HG03045 (cell line): ENCODE measurements around the gene RBP2.

Experiments used
- ATAC-seq: cut with Tn5 transposase; IDR thresholded peaks from one replicate; pipeline ENCODE4 v1.9.1; 2021; ENCODE audit warnings: mild to moderate bottlenecking, moderate library complexity; ENCODE audit not compliant: unreplicated experiment

Gene RBP2

DNA sequence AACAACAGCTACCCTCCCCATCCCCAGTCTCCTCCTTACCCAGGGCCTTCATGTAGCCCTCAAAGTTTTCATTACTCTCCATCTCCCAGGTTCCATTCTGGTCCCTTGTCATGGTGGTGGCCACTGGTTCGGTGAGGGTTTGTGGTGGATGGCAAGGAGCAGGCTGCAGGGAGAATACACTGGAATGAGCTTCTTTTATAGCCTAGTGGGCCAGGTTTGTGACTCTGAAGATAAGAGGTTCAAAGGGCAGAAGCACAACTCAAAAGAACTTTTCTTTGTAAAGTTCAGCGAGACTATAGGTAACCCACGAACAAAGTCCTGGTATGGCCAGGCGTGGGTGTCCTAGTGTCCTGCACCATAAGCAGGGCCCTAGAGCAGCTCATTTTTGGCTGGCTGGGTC lies at the start of gene RBP2:
Gene RBP2, minus strand, starts transcription at position 169 of the 400 bp plus-strand sequence. Its CDS starts 57 bp downstream, at position 112.
- no peak for ATAC-seq

- no peak for ATAC-seq
Measured at GRCh38 chr3:139524841-139525636, 48.7 kb upstream of the RBP2 start.

GRCh38 chr3:139523718-139524117 lies 47.4 kb upstream of the RBP2 start:
- ATAC-seq: no peak

DNA sequence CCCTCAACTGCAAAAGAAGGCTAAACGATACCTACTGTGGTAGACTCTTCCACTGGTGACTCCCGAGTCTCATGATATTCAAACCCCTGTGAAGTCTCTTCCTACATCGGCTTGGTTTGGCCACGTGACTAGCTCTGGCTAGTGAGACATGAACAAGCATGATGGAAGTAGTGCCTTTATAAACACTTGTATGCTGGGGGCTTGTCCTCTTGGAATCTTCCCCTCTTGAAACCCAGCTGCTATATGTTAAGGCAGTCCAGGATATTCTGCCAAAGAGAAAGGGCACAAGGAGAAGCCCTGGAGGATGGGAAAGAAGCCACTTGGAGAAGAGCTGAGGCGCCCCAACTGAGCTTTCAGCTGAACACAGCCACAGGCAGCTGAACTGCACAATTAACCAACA lies 46.9 kb upstream of the RBP2 start:
- ATAC-seq: no peak

DNA sequence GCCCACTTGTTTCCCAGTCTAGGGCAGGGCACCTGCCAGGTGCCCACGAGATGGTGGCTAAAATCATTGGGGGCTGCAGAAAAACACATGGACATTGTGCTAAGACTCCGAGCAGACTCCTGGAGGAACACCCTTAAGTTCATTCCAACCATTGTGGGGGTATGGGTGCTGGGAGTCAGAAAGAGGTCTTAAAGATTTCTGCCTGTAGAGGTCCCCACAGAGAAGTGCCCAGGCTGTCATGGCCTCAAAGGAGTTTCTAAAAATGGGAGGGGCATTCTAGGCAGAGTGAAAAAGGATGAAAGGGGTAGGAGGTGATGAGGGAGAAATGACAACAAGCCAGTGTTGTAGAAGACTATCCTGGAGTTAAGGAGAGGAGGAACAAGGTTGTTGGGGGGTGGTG lies 46.1 kb upstream of the RBP2 start:
- ATAC-seq: no peak

DNA sequence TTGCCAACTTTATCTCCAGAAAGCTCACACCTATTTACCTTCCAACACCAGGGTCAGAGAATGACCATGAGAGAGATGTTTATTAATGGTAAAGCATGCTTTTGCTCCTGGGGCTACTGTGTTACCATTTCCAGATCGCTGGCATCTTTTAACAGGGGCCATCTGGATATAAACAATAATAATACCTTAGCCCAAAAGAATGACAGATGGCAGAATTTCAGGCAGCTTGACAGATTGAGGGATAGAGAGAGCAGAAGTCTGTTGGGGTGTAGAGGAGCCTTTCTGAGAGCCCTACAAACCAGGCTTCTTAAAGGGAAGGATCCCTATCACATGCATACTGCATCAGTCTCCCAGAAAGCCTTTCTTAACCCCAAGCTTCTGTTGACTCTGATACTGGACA lies 45.5 kb upstream of the RBP2 start:
- no peak for ATAC-seq

- ATAC-seq: no peak
Measured at GRCh38 chr3:139521144-139521543, 44.8 kb upstream of the RBP2 start.

- no peak for ATAC-seq
Measured at GRCh38 chr3:139519998-139520737, 43.9 kb upstream of the RBP2 start.

DNA sequence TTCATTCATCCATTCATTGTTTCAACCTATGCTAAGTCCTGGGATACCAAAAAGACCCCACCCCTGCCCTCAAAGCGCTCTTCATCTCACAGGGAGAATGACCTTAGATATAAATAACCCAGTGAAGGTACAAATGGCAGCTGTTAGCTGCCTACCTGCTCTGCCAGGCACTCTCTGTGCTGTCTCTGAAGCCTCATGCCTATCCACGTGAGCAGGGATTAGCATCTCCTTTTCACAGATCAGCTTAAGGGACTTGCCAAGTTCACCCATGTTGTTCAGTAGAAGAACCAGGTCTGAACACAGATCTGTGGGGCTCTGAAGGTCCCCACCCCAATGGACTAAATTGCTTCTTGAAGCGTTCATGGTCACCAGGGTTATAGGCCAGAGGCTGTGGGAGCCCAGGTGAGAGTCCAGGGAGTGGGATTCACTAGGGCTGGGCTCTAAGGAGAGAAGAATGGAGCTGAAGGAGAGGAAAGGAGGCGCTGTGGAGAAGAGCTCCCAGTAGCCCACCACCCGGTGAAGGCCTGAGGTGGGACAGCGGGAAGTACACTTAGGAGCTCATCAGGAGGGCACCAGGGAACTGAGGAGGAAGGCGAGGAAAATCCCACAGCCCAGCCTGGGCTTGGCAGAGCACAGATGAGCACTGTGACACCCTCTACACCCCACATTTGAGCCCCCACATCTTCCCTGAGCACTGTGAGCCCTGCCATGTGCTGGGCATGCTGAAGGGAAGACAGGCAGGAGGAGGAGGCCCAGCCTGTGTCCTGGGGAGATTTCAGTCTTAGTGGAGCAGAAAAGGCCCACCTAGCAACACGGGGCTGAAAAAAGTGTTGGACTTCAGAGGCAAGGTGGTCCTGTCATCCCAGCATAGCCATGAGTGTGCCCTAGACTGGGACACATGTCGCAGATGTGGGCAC lies 42.9 kb upstream of the RBP2 start:
- ATAC-seq: no peak

DNA sequence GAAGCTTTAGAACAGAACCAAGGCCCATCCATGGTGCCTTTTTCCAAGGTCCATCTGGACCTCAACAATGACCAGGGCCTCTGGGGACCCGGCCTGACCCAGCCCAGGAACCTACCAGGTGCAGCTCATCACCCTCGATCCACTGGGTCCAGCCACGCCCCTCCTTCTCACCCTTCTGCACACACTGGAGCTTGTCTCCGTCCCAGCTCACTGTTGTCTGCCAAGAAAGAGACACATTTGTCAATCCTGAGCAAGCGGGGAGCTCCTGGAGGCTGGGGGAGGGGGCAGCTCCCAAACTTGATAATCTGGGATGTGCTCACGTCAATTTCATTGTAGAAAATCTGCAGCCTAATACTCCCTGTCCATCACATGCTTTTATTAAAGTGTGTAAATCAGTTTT lies 42.0 kb upstream of the RBP2 start:
- no peak for ATAC-seq

- ATAC-seq: no peak
Measured at GRCh38 chr3:139517321-139518065, 41.2 kb upstream of the RBP2 start.

- no peak for ATAC-seq
Measured at GRCh38 chr3:139514741-139515140, 38.4 kb upstream of the RBP2 start.

DNA sequence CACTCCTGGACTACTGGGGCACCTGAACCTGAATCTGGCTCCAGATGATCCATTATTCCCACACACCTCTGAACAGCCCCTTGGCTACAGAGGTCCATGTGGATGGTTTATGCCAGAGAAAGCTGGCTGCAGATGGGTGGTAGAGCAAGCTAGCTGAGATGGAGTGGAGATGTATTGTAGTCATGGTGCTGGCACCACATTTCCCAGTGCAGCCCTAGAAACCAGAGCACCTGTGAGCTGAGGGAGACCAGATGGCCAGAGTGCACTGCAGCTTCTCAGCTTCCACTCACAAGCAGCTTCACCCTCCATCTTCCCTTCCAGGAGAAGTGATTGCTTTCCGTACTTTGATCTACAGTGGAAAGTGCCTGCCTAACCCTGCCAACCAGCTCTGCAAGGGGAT lies 33.3 kb upstream of the RBP2 start:
- no peak for ATAC-seq

GRCh38 chr3:139506766-139507165 lies 30.4 kb upstream of the RBP2 start:
- no peak for ATAC-seq

DNA sequence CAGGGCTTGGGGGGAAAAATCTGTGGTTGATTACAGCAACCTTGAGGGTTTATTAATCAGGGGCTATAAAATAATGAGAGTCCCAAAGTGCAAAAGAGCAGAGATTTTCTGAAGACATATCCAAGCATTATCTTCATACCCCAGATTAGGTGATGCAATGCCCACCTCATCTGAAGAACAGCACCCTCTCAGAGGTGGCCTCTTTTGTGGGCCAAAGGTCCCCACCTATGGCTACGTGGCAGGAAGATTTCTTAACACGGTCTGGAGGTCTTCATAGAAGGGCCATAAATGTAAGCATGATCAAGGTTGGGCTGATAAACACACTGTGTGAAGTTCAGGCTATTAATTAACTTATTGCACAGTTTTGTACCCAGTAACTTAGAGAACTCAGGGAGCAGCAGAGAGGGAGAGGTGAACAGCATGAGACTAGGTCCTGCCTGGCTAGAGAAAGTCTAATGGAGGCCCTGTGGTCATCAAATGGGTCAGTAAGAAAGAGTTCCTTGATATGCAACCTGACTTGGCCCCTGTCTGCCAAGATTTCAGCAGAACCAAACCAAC lies 29.6 kb upstream of the RBP2 start:
- ATAC-seq: no peak

DNA sequence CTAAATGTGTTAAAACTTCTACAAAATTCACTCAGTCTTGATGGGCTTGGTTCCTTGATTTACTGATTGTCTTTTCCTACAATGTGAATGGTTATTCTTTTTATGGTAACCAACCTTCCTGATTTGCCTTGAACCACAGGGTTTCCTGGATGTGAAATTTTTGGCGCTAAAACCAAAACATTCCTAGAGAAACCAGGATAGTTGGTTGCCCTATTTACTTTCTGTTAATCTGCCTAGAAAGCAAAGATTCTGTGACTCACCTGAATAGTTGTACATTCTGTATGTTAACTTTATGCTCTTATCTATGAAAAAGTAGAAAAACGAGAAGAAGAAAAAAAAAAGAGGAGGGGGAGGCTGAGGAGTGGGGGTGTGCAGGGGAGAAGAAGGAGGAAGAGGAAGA lies 23.2 kb upstream of the RBP2 start:
- no peak for ATAC-seq

- ATAC-seq: no peak
Measured at GRCh38 chr3:139493826-139494385, 17.6 kb upstream of the RBP2 start.

DNA sequence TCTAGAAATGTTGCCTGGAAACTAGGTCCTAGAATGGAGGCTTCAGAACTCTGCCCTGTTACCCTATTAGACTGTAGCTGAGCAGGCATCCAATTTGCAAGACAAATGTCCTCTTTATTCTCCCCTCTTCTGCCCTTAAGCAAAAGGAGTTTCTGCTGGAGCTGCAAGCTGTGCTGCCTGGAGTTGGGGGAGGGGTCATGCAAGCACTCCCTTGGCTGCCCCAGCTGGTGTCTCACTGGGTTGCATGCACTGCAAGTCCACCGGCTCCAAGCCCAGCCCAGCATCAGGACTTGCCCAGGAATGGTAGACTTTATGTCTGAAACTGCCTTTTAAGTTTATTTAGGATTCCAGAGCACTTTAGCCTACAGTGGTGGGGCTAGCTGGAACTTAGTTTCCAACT lies 15.7 kb upstream of the RBP2 start:
- no peak for ATAC-seq

DNA sequence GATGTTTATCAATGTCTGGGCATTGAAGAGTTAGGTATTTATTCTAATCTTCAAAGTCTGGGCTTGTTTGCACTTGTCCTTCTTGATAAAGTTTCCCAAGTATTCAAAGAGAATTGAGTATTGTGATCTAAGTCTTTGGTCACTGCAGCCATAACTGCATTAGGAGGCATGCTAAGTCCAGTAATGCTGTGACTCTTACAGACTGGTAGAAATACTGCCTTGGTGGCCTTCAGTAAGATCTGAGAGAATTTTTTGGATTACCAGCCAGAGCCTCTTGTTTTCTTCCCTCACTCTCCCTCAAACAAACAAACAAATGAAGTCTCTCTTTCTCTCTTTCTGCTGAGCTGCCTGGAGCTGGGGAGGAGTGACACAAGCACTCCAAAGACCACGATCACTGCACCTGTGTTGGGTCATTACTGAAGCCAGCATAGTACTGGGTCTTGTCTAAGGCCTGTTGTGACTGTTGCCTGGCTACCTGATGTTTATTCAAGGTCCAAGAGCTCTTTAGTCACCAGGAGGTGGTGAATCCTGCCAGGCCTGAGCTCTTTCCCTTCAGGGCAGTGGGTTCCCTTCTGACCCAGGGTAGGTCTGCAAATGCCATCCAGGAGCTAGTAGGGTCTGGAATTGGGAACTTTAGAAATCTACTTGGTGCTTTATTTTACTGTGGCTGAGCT lies 14.8 kb upstream of the RBP2 start:
- ATAC-seq: no peak
